D341Med (cell line): ENCODE results near the gene C4orf54.

Source experiments
- DNase-seq: peaks from one replicate; pipeline ENCODE4 v3.0.0; 2012; ENCODE audit warnings: low spot score

The C4orf54 gene

GRCh38 chr4:99657798-99658197 lies at the start of gene C4orf54:
Gene C4orf54 (minus strand): TSS chr4:99657828. CDS start chr4:99654648, 3,180 bp downstream.
- DNase-seq = no peak

- DNase-seq = no peak
Observed at GRCh38 chr4:99705891-99706290, 48.3 kb upstream of the C4orf54 start.

- DNase-seq = no peak
Observed at GRCh38 chr4:99696801-99697200, 39.2 kb upstream of the C4orf54 start.

GRCh38 chr4:99693140-99693539 lies 35.5 kb upstream of the C4orf54 start:
- no peak for DNase-seq

GRCh38 chr4:99690990-99691389 lies 33.4 kb upstream of the C4orf54 start:
- DNase-seq = no peak

- DNase-seq = no peak
Observed at GRCh38 chr4:99690472-99690871, 32.8 kb upstream of the C4orf54 start.

- DNase-seq = no peak
Observed at GRCh38 chr4:99687120-99687519, 29.5 kb upstream of the C4orf54 start.

- no peak for DNase-seq
Observed at GRCh38 chr4:99685234-99685633, 27.6 kb upstream of the C4orf54 start.

- DNase-seq = no peak
Observed at GRCh38 chr4:99683895-99684294, 26.3 kb upstream of the C4orf54 start.

- DNase-seq = no peak
Observed at GRCh38 chr4:99679976-99680375, 22.3 kb upstream of the C4orf54 start.

- peak; percentile 49 for DNase-seq
Observed at GRCh38 chr4:99679204-99679603, 21.6 kb upstream of the C4orf54 start.

GRCh38 chr4:99677161-99677560 lies 19.5 kb upstream of the C4orf54 start:
- DNase-seq = no peak

GRCh38 chr4:99670409-99671073 lies 12.9 kb upstream of the C4orf54 start:
- DNase-seq = no peak

GRCh38 chr4:99669084-99669483 lies 11.5 kb upstream of the C4orf54 start:
- DNase-seq = no peak

- no peak for DNase-seq
Observed at GRCh38 chr4:99668472-99668871, 10.8 kb upstream of the C4orf54 start.

GRCh38 chr4:99665983-99666382 lies 8.4 kb upstream of the C4orf54 start:
- DNase-seq = no peak

- no peak for DNase-seq
Observed at GRCh38 chr4:99664716-99665115, 7.1 kb upstream of the C4orf54 start.

- no peak for DNase-seq
Observed at GRCh38 chr4:99661907-99662306, 4.3 kb upstream of the C4orf54 start.

GRCh38 chr4:99658666-99659065 lies 1.0 kb upstream of the C4orf54 start:
- DNase-seq = no peak

- DNase-seq = no peak
Observed at GRCh38 chr4:99655308-99656081, 2.1 kb downstream of the C4orf54 start.

- DNase-seq = no peak
Observed at GRCh38 chr4:99654361-99654761, 3.3 kb downstream of the C4orf54 start.

GRCh38 chr4:99653916-99654315 lies 3.7 kb downstream of the C4orf54 start:
- DNase-seq = no peak

GRCh38 chr4:99652596-99653436 lies 4.8 kb downstream of the C4orf54 start:
- DNase-seq = no peak
